Fibroblast of mammary gland (primary cell): ENCODE data around the gene TBX4.
"Not testable (repeated sequence)": the region's sequence is repeated elsewhere in the genome, so short reads cannot be mapped to it uniquely, and the experiment has no call there.

Experiments used
- DNase-seq: peaks from one replicate; pipeline ENCODE4 v3.0.0-alpha.2; 2010; ENCODE audit warnings: low read depth
- H3K4me3 ChIP-seq: 2 replicates; pipeline ENCODE4 v1.5.1; 2011; ENCODE audit warnings: low read depth, mild to moderate bottlenecking, low read length, moderate library complexity; ENCODE audit not compliant: control insufficient read depth
- TF ChIP-seq, protein P1 (sequence below): conservative IDR thresholded peaks from 2 replicates; pipeline ENCODE4 v1.5.1; 2011; ENCODE audit warnings: low read depth, low read length, inconsistent platforms; ENCODE audit not compliant: control insufficient read depth, insufficient read depth

The TBX4 gene

DNA sequence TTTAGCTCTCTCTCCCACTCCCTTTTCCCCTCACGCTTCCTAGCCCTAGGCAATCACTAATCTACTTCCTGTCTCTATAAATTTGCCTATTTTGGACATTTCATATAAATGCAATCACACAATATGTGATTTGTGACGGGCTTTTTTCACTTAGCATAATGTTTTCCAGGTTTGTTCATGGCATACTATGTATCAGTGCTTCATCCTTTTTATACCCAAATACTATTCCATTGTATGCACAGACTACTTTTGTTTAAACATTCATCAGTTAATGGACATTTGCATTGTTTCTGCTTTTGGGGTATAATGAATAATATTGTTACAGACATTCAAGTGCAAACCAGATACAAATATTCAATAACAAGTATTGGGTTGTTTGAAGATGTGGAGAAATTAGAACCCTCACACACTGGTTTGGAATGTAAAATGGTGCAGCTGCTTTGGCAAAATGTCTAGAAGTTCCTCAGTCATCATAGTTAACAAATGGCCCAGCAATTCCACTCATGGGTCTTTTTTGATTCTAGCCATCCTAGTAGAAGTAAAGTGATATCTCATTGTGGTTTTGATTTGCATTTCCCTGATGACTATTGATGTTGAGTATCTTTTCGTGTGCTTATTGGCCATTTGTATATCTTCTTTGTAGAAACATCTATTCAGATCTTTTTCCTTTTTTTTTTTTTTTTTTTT is 67.7 kb downstream of the TBX4 start:
- TF ChIP-seq, protein P1, sequence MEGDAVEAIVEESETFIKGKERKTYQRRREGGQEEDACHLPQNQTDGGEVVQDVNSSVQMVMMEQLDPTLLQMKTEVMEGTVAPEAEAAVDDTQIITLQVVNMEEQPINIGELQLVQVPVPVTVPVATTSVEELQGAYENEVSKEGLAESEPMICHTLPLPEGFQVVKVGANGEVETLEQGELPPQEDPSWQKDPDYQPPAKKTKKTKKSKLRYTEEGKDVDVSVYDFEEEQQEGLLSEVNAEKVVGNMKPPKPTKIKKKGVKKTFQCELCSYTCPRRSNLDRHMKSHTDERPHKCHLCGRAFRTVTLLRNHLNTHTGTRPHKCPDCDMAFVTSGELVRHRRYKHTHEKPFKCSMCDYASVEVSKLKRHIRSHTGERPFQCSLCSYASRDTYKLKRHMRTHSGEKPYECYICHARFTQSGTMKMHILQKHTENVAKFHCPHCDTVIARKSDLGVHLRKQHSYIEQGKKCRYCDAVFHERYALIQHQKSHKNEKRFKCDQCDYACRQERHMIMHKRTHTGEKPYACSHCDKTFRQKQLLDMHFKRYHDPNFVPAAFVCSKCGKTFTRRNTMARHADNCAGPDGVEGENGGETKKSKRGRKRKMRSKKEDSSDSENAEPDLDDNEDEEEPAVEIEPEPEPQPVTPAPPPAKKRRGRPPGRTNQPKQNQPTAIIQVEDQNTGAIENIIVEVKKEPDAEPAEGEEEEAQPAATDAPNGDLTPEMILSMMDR = no peak
- H3K4me3 ChIP-seq = no peak overlapping the region
- DNase-seq = no peak

DNA sequence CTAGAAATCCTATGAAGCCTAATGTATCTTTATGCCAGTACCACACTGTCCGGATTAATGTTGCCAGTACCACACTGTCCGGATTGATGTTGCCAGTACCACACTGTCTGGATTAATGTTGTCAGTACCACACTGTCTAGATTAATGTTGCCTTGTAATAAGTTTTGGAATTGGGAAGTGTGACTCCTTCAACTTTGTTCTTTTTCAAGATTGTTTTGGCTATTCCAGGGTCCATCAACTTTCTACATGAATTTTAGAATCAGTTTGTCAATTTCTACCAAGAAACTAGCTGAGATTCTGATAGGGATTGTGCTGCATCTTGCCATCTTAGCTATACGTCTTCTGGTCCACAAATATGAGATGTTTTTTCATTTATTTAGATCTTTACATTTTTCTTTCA is 68.7 kb downstream of the TBX4 start:
- H3K4me3 ChIP-seq = no peak overlapping the region
- TF ChIP-seq, protein P1 = no peak
- no peak for DNase-seq

DNA sequence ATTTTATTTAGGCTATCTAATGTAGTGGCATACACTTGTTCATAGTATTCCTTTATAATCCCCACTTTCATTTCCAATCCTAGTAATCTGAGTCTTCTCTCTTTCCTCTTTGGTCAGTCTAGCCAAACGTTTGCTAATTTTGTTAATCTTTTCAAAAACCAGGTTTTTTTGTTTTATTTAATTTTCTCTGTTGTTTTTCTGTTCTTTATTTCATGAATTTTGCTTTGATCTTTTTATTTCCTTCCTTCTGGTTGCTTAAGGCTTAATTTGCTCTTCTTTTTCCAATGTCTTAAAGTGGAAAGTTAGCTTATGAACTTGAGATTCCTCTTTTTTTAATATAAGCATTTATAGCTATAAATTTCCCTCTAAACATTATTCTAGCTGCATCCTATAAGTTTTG is 69.9 kb downstream of the TBX4 start:
- TF ChIP-seq, protein P1 = no peak
- DNase-seq = no peak
- no peak overlapping the region for H3K4me3 ChIP-seq

DNA sequence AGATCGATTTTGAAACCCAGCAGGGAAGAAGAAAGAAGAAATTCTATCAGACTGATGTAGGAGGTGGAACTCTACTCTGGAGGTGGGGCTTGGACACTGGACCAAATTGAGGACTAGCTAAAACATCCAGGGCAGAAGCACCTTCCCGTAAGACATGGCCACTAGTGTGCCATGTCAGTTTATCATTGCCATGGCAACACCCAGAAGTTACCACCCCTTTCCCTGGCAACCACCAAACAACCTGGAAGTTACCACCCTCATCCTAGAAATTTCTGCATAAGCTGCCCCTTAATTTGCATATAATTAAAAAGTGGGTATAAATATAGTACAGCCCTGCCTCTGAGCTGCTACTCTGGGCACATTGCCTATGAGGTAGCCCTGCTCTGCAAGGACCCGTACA is 72.1 kb downstream of the TBX4 start:
- no peak for DNase-seq
- H3K4me3 ChIP-seq = no peak overlapping the region
- TF ChIP-seq, protein P1 = no peak

DNA sequence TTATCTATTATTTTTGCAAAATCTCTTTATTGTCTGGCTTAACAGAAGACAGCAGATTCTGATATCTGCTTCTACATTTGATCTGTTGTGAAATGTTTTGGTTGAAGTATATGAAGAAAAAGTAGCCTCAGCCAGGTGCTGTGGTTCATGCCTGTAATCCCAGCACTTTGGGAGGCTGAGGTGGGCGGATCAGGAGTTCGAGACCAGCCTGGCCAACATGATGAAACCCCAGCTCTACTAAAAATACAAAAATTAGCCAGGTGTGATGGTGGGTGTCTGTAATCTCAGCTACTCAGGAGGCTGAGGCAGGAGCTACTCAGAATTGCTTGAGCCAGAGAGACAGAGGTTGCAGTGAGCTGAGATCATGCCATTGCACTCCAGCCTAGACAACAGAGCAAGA is 75.2 kb downstream of the TBX4 start:
- H3K4me3 ChIP-seq, DNase-seq: not testable (repeated sequence)

DNA sequence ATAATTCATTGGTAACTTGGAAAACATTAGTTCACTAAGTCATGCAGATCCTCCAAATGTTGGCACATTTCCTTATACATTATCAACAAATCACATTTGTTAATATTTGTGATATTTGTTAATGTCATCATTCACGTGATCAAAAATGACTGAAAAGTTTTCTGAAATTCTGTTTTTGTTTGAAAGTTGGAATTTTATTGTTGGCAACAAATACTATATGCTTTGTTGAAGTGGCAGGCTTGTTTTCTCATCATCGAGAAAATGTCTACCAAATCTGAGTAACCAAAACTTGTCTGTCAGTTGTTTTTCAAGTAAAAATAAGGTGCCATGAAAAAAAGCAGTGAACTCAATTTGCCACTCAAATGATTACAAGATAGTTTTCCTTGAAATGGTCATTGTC is 75.9 kb downstream of the TBX4 start:
- no peak for DNase-seq
- no peak overlapping the region for H3K4me3 ChIP-seq
- TF ChIP-seq, protein P1 = no peak

DNA sequence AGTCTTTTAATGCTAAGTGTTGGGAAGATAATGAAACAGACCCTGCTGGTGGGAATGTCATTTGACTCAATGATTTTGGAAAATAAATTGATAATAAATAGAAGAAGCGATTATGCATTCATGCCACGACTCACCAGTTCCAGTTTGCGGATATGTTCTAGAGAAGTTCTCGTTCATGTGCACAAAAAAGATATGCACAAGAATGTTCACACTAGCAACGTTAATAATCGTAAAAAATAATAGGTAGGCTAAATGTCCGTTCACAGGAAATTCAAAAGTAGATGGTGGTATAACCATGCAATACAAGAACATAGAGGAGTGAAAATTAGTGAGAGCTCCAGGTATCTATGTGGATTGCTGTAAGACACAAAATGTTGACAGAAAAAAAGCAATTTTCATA is 79.0 kb downstream of the TBX4 start:
- no peak for DNase-seq
- no peak overlapping the region for H3K4me3 ChIP-seq
- TF ChIP-seq, protein P1 = no peak
